T-helper 1 cell (primary cell): Measurements from ENCODE around the gene RSF1.

ENCODE experiments used
- DNase-seq, 5 donors: peaks; one replicate each; pipeline ENCODE4 v3.0.0-alpha.2; 2012 to 2020

RSF1 gene

GRCh38 chr11:77736473-77736872, 84.0 kb downstream of the RSF1 start:
- no peak for DNase-seq

GRCh38 chr11:77734890-77735289, 85.6 kb downstream of the RSF1 start:
- no peak for DNase-seq

- DNase-seq = no peak
These were observed 88.4 kb downstream of the RSF1 start for GRCh38 chr11:77732143-77732542.

GRCh38 chr11:77730789-77731188, 89.7 kb downstream of the RSF1 start:
- no peak for DNase-seq

- DNase-seq = no peak
These were observed 91.5 kb downstream of the RSF1 start for GRCh38 chr11:77729063-77729462.

GRCh38 chr11:77728203-77728786, 92.2 kb downstream of the RSF1 start:
- no peak for DNase-seq

- DNase-seq = no peak
These were observed 94.0 kb downstream of the RSF1 start for GRCh38 chr11:77726524-77726923.

GRCh38 chr11:77725433-77725832, 95.1 kb downstream of the RSF1 start:
- no peak for DNase-seq

GRCh38 chr11:77724636-77725035, 95.9 kb downstream of the RSF1 start:
- DNase-seq = no peak

GRCh38 chr11:77723024-77723423, 97.5 kb downstream of the RSF1 start:
- DNase-seq = no peak

- DNase-seq = no peak
These were observed 110.2 kb downstream of the RSF1 start for GRCh38 chr11:77710358-77710757.

GRCh38 chr11:77705876-77706579, 114.5 kb downstream of the RSF1 start:
- DNase-seq = no peak

- DNase-seq = peak in 1 of 5 donors; percentile 4
These were observed 115.2 kb downstream of the RSF1 start for GRCh38 chr11:77705195-77705875.

- DNase-seq = no peak
These were observed 116.5 kb downstream of the RSF1 start for GRCh38 chr11:77704029-77704428.

- DNase-seq = no peak
These were observed 121.1 kb downstream of the RSF1 start for GRCh38 chr11:77699425-77699824.

- no peak for DNase-seq
These were observed 121.6 kb downstream of the RSF1 start for GRCh38 chr11:77698896-77699295.

- no peak for DNase-seq
These were observed 122.7 kb downstream of the RSF1 start for GRCh38 chr11:77697865-77698264.

- DNase-seq = no peak
These were observed 125.1 kb downstream of the RSF1 start for GRCh38 chr11:77695417-77695816.

GRCh38 chr11:77690649-77691048, 129.9 kb downstream of the RSF1 start:
- DNase-seq = no peak

GRCh38 chr11:77687088-77687487, 133.4 kb downstream of the RSF1 start:
- DNase-seq = no peak

GRCh38 chr11:77677138-77677537, 143.4 kb downstream of the RSF1 start:
- DNase-seq = no peak

- DNase-seq = no peak
These were observed 148.3 kb downstream of the RSF1 start for GRCh38 chr11:77672264-77672663.

- DNase-seq = no peak
These were observed 150.5 kb downstream of the RSF1 start for GRCh38 chr11:77669848-77670511.

- DNase-seq = no peak
These were observed 151.8 kb downstream of the RSF1 start for GRCh38 chr11:77668760-77669159.
